B cell (primary cell): ENCODE data around the gene DDX60.

Experiments used
- EZH2 ChIP-seq: IDR thresholded peaks from 2 replicates; pipeline ENCODE4 v1.6.1; 2012; ENCODE audit warnings: borderline replicate concordance, low read depth, mild to moderate bottlenecking, moderate library complexity, low read length; ENCODE audit not compliant: insufficient read depth, poor library complexity, severe bottlenecking
- TF ChIP-seq, protein P1 (sequence below): fragments of 200-600 bp; IDR thresholded peaks from one replicate; pipeline ENCODE4 v1.8.0; 2022; ENCODE audit warnings: antibody characterized with exemption, mild to moderate bottlenecking

DNA sequence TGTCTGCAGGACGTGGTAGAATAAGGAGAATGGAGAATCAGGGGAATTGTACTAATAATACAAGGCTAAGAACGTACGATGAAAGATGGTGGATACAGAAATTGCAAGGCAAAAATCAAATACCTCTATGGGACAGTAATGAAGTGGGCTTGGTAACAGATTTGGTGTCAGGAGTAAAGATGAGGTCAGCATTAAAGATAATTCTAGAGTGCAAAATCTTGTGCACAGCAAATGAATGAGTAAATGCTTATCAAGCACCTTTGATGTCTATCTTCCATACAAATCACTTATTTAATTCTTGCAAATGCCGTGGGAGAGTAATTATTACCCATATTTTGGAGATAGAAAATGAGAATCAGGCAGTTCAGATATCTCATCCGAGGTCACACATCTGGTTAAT, 70.9 kb downstream of the DDX60 start:
- TF ChIP-seq, protein P1, sequence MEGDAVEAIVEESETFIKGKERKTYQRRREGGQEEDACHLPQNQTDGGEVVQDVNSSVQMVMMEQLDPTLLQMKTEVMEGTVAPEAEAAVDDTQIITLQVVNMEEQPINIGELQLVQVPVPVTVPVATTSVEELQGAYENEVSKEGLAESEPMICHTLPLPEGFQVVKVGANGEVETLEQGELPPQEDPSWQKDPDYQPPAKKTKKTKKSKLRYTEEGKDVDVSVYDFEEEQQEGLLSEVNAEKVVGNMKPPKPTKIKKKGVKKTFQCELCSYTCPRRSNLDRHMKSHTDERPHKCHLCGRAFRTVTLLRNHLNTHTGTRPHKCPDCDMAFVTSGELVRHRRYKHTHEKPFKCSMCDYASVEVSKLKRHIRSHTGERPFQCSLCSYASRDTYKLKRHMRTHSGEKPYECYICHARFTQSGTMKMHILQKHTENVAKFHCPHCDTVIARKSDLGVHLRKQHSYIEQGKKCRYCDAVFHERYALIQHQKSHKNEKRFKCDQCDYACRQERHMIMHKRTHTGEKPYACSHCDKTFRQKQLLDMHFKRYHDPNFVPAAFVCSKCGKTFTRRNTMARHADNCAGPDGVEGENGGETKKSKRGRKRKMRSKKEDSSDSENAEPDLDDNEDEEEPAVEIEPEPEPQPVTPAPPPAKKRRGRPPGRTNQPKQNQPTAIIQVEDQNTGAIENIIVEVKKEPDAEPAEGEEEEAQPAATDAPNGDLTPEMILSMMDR: no peak
- no peak for TF ChIP-seq EZH2
